Mesodermal cell (in vitro differentiated cells): ENCODE data around the gene CASP12.

Experiments
- H3K27ac ChIP-seq: 2 replicates; pipeline ENCODE4 v1.7.0; 2013; ENCODE audit warnings: mild to moderate bottlenecking, low read depth, low read length, moderate library complexity; ENCODE audit not compliant: severe bottlenecking
- H3K36me3 ChIP-seq: 2 replicates; pipeline ENCODE4 v1.7.1; 2013; ENCODE audit warnings: mild to moderate bottlenecking, low read length, moderate library complexity; ENCODE audit not compliant: control insufficient read depth, insufficient read depth
- H3K4me1 ChIP-seq: one replicate; pipeline ENCODE4 v1.7.1; 2013; ENCODE audit warnings: mild to moderate bottlenecking, low read length; ENCODE audit not compliant: insufficient read depth, control insufficient read depth, poor library complexity, severe bottlenecking
- H3K4me3 ChIP-seq: 2 replicates; pipeline ENCODE4 v1.7.0; 2013; ENCODE audit warnings: low read length, control low read depth, mild to moderate bottlenecking; ENCODE audit not compliant: insufficient read depth, poor library complexity, severe bottlenecking; ENCODE audit errors: extremely low read depth
- H3K9me3 ChIP-seq: 2 replicates; pipeline ENCODE4 v1.7.1; 2013; ENCODE audit warnings: mild to moderate bottlenecking, low read length, moderate library complexity; ENCODE audit not compliant: control insufficient read depth
- WGBS, 2 experiments: methylation state at CpG; one replicate each; pipeline ENCODE4 v1.1.5; 2013; ENCODE audit warnings: missing lambda C conversion rate in 2 of 2; ENCODE audit not compliant: insufficient coverage in 2 of 2; 5-methylcytosine and 5-hydroxymethylcytosine counted together

Gene CASP12

DNA sequence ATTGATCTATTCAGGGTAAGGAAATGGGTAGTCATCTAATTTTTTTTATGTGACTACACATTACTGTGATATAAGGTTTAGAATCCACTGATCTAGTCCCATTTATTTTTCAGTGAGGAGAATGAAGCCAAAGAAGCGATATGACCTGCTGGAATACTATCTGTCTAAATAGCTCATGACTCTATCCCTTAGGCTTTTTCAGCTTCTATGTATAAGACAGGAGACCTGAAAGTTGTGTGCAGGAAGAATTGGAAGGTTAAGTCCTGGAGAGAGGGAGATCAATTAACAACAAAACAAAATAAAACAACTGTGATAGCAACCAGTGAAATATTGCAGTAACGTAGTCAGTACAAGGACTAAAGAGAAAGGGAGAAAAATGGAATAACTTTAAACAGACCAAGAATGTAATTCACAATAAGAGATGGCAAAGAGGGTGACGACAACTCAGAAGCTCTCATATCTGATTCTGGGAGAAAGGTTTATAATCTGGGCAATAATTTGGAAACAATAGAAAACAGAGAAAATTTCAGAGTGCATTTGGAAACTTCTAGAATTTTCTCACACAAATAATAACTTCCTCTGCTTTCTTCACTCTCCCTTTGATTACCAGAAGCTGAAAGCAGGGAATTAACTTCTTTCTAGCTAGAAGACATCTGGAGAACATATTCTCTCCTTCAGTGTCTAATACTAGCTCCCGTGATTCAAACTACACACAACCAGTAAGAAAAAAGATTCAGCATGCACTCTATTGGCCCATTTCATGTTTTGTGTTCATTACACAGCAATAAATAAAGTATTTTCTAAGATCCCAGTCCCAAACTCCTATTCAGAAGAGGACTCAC is 19.2 kb upstream of the CASP12 start:
- H3K27ac ChIP-seq = no peak overlapping the region
- WGBS, 2 experiments = 88 to 92% methylated on average over 1 to 2 of the region's 4 CpGs
- no peak overlapping the region for H3K4me3 ChIP-seq
- H3K4me1 ChIP-seq = no peaks in the 10 kb centered on the region
- no peaks in the 10 kb centered on the region for H3K36me3 ChIP-seq
- no peaks in the 10 kb centered on the region for H3K9me3 ChIP-seq

DNA sequence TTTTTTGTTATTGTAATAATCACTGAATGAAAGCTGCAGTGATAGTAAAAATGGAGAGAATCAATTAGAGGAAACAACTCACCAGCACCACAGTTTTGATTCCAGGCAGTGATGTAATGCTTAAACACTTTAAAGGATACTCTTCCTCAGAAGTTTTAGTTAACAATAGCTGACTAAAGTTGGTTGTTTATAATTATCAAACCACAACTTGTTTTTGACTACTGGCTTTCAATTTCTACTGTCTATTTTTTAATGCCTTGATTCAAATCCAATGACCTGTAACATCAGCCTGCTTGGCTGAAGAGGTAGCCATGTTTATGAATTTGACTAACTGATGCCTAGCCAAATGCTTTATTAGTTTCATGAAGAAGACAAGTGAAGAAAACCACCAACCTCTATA is 18.2 kb upstream of the CASP12 start:
- Histone ChIP-seq H3K9me3 (no peaks in the 10 kb centered on the region), H3K4me1 (no peaks in the 10 kb centered on the region), H3K4me3 (no peak overlapping the region), H3K27ac (no peak overlapping the region), H3K36me3 (no peaks in the 10 kb centered on the region)

DNA sequence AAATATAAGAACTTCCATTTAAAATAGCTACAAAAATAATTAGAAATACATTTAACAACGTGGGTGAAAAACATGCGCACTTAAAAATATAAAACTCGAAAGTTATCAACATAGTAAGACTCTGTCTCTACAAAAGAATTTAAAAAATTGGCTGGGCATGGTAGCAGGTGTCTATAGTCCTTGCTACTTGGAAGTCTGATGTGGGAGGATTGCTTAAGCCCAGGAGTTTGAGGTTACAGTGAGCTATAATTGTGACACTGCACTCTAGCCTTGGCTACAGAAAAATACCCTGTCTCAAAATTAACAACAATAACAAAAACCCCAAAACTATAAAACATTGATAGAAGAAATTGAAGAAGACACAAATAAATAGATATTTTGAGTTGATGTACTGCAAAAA is 13.8 kb upstream of the CASP12 start:
- Histone ChIP-seq H3K9me3 (no peaks in the 10 kb centered on the region), H3K4me3 (no peak overlapping the region), H3K36me3 (no peaks in the 10 kb centered on the region), H3K4me1 (no peaks in the 10 kb centered on the region), H3K27ac (no peak overlapping the region)
- no CpG with 5 or more reads among the region's 3 CpGs for WGBS, 2 experiments

DNA sequence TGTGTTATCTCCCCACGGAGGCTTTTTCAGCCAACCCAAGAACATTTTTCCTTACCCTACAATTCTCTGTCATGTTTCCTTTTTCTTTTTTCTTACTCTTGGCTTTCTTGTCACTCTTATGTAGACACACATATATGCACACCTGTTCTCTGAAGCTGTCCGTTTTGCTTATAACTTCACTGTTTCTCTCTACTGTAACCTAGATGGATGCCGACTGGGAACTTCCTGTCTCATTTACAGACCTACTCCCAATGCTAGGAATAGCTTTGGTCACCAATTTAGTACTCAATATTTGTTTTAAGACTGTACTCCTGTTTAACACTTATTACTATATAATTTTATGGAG is 9.9 kb upstream of the CASP12 start:
- WGBS, 2 experiments = 78 to 96% methylated on average over 2 to 3 of the region's 3 CpGs
- H3K27ac ChIP-seq = no peak overlapping the region
- no peaks in the 10 kb centered on the region for H3K36me3 ChIP-seq
- no peaks in the 10 kb centered on the region for H3K9me3 ChIP-seq
- H3K4me1 ChIP-seq = no peaks in the 10 kb centered on the region
- H3K4me3 ChIP-seq = no peak overlapping the region

DNA sequence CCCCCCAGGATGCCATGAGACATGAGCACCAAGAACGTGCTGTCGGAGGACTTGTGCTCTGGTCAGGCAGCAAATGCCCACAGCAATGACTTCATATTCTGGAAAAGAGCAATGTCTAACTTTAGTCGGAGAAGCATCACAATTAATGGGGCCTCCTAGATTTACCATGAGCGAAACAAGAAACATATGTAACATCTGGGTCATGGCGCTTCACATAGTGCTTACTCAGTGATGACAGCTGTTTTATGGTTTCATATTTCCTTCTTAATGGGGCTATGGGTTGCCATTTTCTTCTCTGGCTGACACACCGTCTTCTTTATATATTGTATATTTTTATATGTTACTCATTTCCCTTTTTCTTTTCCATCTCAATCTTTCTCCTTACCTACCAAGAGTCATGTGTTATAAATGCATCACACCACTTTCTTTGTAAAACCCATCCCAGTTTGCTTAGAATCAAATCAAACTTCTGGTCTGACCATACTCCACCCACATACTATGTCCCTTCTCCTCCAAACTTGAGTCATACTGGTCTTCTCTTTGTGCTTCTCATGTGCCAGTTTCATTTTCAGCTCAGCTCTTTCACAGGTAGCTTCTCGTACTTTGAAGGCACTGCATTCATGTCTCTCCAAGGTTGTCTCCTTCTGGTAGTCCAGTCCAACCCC is 9.4 kb upstream of the CASP12 start:
- Histone ChIP-seq H3K9me3 (no peaks in the 10 kb centered on the region), H3K27ac (no peak overlapping the region), H3K4me1 (no peaks in the 10 kb centered on the region), H3K4me3 (no peak overlapping the region), H3K36me3 (no peaks in the 10 kb centered on the region)
- WGBS, 2 experiments = 78% methylated on average over 5 to 6 of the region's 7 CpGs

DNA sequence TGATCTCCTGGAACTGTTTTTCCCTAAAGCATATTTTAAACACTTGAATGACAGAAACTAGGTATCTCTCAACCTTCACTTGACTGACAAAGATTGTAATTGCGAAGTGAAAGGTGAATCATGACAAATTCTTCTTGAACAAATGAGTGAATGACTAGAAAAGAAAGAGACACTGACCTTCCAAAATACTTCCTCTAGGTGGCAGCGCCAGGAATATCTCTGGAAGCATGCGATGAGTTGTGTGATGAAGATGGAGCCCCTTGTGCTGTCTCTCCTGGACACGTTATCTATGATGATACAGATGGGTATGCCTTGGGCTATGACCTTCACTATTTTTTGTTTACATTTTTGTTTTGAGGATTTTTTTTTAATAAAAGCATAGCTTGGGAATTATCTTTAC is 7.0 kb upstream of the CASP12 start:
- no peak overlapping the region for H3K27ac ChIP-seq
- H3K9me3 ChIP-seq = no peaks in the 10 kb centered on the region
- H3K4me1 ChIP-seq = no peaks in the 10 kb centered on the region
- no peaks in the 10 kb centered on the region for H3K36me3 ChIP-seq
- 96 to 100% methylated on average over 1 to 3 of the region's 4 CpGs for WGBS, 2 experiments
- H3K4me3 ChIP-seq = no peak overlapping the region

DNA sequence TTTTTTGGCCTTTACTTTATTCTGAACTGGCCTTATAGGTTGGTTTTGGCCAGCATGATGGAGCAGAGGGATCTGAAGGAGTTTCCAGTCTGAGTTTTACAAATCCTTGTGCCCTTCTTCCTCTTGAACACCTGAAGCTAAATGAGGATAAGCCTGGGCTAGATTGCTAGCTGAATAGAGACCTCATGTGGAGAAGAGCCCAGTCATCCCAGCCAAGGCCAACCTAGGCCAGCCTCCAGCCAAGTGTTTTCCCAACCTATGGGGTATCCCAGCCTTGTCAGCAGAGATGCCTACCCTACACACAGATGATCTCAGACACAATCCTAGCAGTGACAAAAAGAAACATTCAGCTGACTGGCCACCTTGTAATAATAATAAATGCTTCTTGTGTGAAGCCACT is 966 bp upstream of the CASP12 start:
- H3K9me3 ChIP-seq = no peaks in the 10 kb centered on the region
- H3K27ac ChIP-seq = no peak overlapping the region
- no peaks in the 10 kb centered on the region for H3K36me3 ChIP-seq
- H3K4me3 ChIP-seq = no peak overlapping the region
- peaks cover 3% of the 10 kb centered on the region for H3K4me1 ChIP-seq

DNA sequence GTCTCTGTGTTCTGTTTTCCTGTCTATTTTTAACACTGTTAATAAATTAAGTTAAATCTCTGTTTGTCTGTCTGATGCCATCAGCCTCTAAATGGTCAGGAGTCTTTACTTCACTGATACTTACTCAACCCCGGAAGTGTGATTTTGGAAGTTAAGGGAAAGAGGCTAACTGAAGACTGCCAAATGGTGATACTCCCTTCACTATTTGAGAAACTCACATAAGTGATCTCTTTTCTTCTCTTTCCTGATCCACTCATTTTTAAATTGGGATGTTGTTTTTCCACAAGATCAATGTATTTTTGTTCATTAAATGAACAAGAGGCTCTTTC is 389 bp upstream of the CASP12 start:
- no peaks in the 10 kb centered on the region for H3K9me3 ChIP-seq
- H3K27ac ChIP-seq = peak overlapping the region; percentile 43
- 100% methylated on average over 1 of the region's 1 CpG; no CpG with 5 or more reads in 1 of the 2 experiments for WGBS, 2 experiments
- no peaks in the 10 kb centered on the region for H3K36me3 ChIP-seq
- H3K4me1 ChIP-seq = peaks cover 3% of the 10 kb centered on the region
- no peak overlapping the region for H3K4me3 ChIP-seq

DNA sequence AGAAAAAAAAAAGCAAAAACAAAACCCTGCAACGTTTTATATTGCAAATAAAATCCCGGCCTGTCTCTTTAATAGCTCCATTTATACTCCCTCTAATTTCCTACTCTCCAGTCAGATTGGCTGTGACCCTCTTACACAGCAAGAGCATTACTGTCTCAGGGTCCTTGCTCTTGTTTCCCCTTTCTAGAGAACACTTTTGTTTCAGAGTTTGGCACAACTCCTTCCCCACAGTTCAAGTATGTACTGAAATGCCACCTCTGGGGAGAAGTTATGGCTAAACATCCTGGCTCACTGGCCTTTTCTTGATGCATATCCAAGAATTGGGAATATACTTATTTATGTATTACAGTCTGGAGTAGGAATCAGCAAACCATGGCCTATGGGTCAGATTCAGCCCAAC is 2.6 kb downstream of the CASP12 start:
- peaks cover 14% of the 10 kb centered on the region for H3K4me1 ChIP-seq
- no peaks in the 10 kb centered on the region for H3K36me3 ChIP-seq
- no peak overlapping the region for H3K4me3 ChIP-seq
- no peak overlapping the region for H3K27ac ChIP-seq
- no peaks in the 10 kb centered on the region for H3K9me3 ChIP-seq
- 66 to 71% methylated on average over 2 of the region's 2 CpGs for WGBS, 2 experiments

DNA sequence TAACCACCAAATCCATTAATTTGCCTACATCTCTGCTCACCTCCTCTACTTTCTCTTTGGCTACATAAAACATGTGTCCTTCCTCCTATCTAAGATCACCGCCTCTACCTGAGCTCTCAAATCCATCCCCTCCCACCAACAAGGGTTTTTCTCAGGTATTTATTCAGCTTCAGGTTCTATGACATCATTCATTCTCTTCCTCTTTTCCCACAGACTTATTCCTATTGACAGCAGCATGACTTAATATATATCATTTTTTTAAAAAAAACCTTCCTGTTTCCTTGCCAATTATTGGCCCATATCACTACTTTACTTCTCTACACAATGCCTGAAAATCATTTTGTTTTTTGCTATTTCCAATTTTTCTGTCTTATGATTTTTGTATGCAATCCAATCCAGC is 4.4 kb downstream of the CASP12 start:
- Histone ChIP-seq H3K27ac (no peak overlapping the region), H3K9me3 (no peaks in the 10 kb centered on the region), H3K36me3 (no peaks in the 10 kb centered on the region), H3K4me1 (peaks cover 14% of the 10 kb centered on the region), H3K4me3 (no peak overlapping the region)
- 89 to 100% methylated on average over 1 of the region's 1 CpG for WGBS, 2 experiments

DNA sequence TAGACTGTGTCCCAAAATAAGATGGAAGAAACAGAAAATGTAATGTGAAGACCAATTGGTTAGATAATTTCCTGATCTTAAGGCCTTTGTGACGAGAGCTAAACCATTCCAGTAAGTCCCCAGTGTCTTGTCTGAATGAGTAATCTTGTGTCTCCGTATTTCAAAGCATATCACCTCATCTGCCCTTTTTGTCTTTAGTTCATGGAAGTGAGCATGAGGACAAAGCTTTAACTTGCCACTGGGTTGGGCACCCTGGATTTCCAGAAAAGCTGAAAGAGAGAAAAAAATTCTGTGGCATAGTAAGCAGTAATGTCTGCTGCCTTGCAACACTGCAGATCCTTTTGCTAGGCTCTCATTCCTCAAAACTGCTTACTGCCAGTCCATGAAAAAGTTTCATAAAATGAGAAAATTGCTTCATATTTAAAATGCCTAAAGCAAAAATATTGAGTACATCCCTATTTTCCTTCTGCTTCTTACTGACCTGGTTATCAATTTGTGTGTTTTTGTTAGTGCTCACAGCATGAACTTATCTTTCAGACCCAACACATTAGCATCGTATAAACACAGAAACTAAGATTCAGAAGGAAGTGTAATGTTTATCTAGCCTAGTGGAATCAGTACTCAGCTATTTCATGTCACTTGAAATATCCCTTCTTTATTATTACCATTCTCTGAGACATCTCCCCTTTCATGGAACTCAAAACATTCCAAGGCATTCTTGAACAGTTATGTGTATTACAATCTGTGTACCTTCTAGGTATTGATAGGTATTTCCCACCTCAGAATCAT is 5.3 kb downstream of the CASP12 start:
- WGBS, 2 experiments = 100% methylated on average over 1 of the region's 3 CpGs; no CpG with 5 or more reads in 1 of the 2 experiments
- Histone ChIP-seq H3K36me3 (no peaks in the 10 kb centered on the region), H3K27ac (peak overlapping the region; percentile 46)

More for the DNA sequence above, 5.3 kb downstream of the CASP12 start:
- Histone ChIP-seq H3K4me3 (no peak overlapping the region), H3K4me1 (peaks cover 11% of the 10 kb centered on the region), H3K9me3 (no peaks in the 10 kb centered on the region)
